Subcutaneous adipose tissue (tissue), 4 donors: ENCODE results near the gene TMEM119. TPM values are rescaled to one million over a fixed set of nuclear protein-coding genes. Genes with fewer than 3 reads are reported as not detected.

Experiments
- total RNA-seq, 4 donors: library from RNA; depleted of rRNA; stranded (reverse); fragments of >200 nt; gene quantifications; one replicate each; pipeline ENCODE4 v1.1.0, GENCODE V29; 2016
- TF ChIP-seq, protein P1 (sequence below): fragments of 450-650 bp; IDR thresholded peaks from one replicate; pipeline ENCODE4 v1.5.1; 2016; ENCODE audit warnings: low read depth, mild to moderate bottlenecking, control low read depth, antibody characterized with exemption, moderate library complexity

Gene TMEM119
- total RNA-seq, 4 donors from 2014 or later: 7.8 to 20.5 (median 12.1) TPM

DNA sequence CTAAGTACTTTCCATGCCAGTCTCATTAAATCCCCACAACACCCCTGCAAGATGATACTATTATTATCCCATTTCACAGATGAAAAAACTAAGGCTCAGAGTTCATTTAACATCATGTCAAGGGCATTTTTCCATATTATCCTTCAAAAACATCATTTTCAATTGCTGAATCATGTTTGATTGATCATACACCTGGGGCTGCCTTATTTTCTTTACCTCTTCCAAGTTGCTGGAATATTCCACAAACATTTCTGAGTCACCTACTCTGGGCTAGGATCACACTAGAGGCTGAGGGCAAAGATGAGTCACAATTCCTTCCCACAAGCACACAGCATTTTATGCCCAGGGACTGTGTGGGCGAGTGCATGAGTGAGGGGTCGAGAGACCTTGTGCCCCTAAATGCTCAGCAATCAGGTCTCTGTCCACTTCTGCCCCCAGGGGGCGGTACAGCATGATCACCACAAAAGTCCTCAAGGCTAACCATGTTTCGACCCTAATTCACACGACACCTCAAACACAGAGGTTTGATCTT, 14.1 kb upstream of the TMEM119 start:
- TF ChIP-seq, protein P1, sequence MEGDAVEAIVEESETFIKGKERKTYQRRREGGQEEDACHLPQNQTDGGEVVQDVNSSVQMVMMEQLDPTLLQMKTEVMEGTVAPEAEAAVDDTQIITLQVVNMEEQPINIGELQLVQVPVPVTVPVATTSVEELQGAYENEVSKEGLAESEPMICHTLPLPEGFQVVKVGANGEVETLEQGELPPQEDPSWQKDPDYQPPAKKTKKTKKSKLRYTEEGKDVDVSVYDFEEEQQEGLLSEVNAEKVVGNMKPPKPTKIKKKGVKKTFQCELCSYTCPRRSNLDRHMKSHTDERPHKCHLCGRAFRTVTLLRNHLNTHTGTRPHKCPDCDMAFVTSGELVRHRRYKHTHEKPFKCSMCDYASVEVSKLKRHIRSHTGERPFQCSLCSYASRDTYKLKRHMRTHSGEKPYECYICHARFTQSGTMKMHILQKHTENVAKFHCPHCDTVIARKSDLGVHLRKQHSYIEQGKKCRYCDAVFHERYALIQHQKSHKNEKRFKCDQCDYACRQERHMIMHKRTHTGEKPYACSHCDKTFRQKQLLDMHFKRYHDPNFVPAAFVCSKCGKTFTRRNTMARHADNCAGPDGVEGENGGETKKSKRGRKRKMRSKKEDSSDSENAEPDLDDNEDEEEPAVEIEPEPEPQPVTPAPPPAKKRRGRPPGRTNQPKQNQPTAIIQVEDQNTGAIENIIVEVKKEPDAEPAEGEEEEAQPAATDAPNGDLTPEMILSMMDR: no peak

DNA sequence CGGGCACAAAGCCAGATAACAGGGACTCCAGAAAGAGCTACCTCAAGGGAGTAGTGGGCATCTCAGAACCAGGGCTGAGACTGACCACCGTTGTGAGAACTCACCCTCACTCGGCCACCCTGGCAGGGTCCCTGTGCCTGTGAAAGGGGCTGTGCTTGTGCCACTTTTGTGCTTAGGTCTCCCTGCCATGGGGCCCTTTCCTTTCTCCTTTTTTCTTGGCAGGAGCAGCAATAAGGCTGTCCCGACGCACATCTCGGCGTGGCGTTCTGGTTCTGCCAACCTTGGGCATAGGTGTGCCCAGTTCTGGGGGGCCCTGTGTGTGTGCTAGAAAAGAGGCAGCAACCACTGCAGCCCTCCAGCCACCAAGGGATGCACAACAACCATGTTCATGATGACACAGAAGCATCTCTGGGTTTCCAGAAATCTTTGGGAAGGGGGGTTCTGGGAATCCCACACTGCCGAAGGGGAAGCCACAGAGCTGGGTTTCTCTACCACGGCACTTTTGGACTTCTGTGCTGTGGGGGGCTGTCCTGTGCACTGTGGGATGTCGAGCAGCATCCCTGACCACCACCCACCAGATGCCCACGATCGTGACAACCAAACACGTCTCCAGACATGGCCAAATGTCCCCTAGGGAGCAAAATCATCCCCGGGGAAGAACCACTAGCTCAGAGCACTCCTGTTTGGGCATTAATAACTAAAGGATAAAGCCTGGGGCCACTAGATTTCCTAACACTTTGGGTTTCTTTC, 13.1 kb upstream of the TMEM119 start:
- TF ChIP-seq, protein P1: no peak

DNA sequence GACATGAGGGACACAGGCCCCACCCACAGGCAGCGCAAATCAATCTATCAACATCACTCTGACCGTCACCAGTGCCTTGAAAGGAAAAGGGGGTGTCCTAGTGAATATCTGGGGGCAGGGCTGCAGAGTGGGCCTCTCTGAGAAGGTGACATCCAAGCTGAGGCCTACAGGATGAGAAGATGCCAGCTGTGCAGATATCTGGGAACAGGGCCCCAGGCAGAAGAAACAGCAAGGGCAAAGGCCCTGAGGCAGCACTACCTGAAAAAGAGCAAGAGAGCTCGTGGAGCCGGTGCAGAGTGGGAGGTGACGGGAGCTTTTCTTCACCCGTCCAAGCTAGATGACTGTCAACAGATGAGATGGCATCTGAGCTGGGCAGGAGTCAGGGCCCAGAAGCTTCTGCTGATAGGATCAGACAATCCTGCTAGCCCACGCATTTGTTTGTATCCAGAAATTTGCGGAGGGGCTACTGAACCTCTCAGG, 12.5 kb upstream of the TMEM119 start:
- TF ChIP-seq, protein P1: no peak

DNA sequence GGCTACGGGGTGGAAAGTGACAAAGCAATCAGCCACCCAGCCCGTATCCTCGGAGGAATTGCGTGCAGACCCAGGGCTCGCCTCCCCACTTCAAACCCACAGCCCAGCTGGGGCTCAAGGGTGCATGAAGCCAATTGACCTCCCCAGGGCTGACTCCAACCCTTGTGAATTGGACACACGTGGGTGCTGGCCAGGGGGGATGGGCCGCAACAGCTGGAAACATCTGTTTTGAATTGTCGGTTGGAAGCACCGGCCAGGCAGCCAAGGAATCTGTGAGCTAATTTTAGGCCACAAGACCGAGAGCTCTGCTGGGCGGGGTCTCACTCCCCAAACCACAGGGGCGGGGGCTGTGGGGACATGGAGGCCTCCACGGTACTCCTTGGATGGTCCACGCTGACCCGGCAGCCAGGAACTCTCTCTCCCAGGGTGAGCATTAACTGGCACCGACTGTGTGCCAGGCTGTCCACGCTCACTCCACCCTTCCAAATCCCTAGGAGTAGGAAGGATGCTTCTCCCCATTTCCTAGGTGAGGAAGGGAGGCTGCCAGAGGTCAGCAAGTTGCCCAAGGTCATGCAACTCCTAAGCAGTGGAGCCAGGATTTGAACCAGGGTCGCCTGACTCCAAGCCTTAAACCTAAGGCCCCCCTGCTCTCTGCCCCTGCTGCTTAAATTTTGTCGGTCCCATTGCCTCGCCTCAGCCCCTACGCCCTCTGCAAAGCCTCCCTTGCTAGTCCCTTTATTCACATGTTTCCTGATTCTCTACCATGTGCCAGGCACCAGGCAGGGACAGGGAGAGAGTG, 11.9 kb upstream of the TMEM119 start:
- TF ChIP-seq, protein P1: no peak

DNA sequence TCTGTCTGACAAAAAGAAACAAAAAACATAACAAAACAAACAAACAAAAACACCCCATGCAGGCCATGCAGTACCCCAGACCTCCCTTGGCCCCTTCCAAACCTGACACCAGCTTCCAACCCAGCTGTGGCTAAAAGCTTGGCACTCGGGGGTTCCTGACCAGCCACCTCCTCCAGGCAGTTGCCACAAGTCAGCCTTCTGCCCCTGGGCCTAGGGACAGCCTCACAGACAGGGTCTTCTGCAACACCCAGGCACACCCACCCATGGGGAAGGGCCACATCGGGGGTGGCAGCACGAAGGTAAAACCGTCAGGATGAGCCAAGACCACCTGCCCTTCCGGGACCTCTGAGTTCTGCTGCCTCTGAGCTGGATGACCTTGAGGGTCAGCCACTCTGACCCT, 10.7 kb upstream of the TMEM119 start:
- TF ChIP-seq, protein P1: no peak

DNA sequence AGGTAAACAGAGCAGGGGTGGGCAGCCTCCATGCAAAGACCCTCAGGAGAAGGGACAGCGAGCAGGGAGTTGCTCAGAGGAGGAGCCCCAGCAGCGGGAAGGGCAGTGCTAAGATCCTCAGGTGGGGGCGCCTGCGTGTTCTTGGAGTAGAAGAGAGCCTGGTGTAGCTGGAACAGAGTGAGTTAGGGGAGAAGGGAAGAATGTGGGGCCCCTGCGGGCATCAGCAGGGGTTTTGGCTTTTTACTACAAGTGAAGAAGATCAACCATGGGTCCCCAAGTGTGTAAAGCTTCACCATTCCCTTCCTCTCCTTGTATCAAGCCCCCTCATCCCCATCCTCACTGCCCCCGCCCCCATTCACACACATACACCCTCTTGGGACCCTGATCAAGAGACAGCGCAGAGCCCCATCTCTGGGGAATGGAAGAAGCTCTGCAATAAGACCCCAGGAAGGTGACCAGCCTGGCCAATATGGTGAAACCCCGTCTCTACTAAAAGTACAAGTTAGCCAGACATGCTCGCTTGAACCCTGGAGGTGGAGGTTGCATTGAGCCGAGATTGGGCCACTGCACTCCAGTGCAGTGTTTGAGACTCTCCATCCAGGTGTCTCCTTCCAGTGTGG, 10.2 kb upstream of the TMEM119 start:
- TF ChIP-seq, protein P1: no peak
